DLD1 (cell line): Measurements from ENCODE around the gene CDH6.

Source experiments
- in situ Hi-C: cut with HindIII; loops from 2 replicates; pipeline ENCODE4 v1.10.0; 2017; ENCODE audit warnings: low sequenced_read_pairs

Gene CDH6

DNA sequence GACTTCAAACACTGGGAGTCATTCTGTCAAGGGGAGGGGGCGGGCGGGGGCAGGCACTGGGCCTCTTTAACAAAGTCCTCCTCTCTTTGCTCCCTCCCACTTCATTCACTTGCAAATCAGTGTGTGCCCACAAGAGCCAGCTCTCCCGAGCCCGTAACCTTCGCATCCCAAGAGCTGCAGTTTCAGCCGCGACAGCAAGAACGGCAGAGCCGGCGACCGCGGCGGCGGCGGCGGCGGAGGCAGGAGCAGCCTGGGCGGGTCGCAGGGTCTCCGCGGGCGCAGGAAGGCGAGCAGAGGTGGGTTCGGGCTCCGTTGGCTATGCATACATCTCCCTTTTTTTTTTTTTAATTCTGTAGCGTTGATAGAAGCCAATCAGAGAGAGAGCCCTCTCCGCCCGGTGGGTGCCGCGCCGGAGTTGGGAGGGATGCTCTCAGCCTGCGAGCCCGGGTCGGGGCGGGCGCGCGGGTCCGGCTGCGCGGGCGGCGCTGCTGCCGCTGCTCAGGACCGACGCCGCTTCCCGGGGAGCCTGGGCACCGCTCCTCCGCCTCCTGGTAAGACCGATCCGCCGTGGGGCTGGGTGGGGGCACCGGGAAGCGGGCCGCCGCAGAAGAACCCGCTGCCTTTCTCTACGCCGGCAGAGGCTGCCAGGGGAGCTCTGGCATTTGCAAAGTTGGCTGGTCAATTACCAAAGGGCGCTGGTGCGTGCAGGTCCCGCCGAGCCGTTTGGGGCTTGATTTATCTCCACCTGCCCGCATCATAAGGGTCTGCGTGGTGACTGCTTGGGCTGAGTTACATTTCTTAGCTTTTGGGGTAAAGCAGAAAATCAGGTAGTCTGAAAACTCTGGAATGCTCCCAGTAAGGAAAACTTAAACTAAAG, at the start of gene CDH6:
Gene CDH6, plus strand, starts transcription at position 96 of the 877 bp plus-strand sequence. CDS start 73,788 bp downstream, outside the sequence.
- in situ Hi-C loops = no loop called here

DNA sequence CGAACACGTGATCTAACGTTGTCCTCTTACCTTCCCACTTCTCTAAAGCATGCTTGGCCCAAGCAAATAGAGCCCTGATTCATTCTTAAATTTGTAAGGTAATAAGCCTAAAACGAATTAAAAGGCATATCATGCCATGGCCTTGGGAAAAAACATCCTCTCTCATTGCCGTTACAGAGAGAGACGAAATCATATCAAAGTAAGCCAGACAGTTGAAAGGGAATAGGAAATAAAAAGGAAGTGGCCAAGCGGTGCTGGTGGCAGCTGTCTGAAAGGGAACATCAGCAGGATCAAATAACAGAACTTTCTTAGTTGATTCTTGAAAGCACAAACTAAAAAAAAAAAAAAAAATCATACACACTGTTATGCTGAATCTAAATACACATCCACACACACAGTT, 49.1 kb upstream of the CDH6 start:
- in situ Hi-C loops = no loop called here

DNA sequence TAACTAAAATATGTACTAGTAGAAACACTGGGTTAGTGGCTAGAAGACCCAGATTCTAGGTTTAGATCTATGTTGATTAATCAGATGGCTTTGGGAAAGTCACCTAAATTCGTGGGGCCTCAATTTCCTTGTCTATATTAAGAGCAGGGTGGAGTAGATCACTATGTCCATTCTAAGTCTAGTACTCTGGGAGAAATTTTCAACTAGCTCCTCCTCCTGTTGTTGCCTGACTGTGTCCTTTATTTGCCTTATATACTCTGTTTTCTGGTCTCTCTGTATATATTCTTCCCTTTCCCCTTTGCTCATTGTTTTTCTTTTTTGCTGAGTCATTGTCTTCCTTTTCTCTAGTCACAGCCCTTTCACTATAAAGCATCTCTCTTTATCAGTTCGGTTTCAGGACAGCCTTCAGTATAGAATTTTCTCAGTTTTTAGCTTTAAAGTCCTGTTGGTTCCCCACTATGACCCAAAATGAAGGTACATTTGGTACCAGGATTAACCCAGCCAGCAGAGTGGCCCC, 44.5 kb upstream of the CDH6 start:
- in situ Hi-C loops = no loop called here

DNA sequence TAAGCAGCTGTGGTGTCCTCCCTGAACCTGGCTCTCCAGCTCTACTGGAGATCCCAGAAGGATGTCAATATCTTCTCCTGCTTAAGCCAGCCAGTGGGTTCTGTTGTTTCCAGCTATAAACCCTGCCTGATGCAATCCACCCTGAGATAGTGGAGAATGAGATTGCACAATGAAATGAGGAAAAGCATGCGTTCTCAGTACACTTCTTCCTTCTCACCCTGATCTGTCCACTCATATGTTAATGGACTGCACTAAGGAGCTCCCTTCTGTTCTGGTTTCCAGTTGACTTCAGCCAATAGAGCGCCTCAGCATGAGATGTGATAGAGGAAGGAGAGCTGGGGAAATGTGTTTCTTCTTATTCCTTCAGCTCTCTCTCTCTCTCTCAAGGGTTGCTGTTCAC, 40.0 kb upstream of the CDH6 start:
- in situ Hi-C loops = no loop called here

DNA sequence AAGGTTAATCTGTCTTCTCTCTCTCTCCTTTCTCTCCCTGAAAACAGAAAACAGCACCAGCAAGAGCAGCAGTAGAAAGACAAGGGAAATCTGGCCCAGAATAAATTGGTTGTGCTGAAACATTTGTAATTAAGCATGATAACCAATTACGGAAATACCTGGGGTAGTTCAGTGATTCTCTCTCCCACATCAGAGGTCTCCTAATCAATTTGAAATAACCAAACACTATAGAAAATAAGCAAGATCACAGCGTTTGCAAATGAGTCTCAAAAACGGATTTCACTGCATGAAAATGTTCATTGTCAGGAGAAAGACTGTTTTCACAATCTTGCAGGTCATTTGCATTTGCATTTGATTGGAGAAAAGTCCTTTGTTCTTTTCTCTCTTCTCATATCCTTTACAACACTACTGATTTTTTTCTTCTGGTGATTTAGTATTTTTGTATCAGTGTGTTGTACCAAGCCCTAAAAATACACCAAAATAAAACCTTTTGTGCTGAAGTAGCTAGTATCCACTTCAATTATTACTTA, 36.8 kb upstream of the CDH6 start:
- in situ Hi-C loops = no loop called here

DNA sequence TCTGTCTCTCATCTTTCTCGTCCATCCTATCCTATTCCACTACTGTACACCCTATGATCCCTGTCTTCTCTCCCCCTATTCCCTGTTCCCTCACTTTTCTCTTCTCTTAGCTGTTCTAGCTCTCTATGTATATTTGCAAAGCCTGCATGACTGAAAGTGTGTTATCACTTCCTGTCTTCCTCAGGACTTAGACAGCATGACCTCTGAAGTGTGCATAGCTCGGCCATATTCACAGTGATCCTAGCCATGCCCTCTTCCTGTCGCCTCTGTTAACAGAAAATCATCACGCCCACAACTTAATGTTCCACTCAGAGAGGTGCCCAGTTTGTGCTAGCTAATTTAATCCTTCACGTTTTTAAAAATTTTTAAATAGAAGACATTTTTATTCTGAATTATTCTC, 35.8 kb upstream of the CDH6 start:
- in situ Hi-C loops = no loop called here

DNA sequence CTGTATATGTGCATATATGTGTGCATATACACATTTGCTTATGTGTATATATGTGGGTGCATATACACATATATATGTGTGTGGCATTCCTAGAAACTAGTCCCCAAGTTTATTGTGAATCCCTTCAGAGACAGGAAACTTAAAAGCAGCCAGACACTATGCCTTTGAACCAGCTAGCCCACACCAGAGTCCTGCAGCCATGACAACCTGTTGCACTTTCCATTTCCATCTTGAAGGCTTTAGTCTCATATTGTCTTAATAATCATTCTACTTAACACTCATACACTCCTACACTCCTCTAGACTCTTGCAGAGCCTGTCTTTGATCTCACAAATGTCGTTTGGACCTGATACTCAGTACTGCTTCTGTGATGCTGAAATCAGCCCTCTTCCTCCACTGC, 34.8 kb upstream of the CDH6 start:
- in situ Hi-C loops = no loop called here

DNA sequence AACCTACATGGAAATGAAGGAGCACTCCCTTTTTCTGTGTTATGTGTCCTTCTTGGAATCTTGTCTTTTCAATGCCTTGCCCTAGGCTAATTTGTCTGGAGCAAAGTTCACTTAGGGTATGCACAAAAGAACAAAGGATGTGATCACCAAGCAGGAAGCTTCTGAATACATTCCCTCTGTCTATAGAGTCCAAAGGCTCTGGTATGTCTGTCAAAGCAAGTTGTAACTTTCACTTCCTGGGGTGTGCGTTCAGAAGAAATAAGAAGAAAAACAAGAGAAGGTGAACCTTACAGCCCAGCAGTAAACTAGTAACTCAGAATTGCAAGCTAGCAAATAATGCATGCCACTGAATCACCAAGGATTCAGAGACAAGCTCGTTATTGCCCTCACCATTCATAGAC, 31.7 kb upstream of the CDH6 start:
- in situ Hi-C loops = no loop called here

DNA sequence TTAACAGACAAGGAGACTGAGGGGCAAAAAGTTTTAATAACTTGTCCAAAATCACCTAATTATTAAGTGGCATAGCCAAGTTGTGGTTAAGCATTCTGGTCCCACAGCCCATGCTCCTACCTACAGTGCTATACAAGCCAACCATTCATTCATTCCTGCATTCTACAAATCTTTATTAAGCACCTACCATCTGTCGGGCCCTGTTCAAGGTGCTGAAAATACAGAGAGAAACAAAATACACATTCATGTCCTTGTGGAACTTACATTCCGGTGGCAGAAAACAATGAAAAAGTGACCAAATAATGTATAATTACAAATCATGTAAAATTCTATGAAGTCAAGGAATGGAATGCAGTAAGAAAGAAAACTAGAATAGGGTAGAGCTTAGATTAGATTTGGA, 27.8 kb upstream of the CDH6 start:
- in situ Hi-C loops = no loop called here

DNA sequence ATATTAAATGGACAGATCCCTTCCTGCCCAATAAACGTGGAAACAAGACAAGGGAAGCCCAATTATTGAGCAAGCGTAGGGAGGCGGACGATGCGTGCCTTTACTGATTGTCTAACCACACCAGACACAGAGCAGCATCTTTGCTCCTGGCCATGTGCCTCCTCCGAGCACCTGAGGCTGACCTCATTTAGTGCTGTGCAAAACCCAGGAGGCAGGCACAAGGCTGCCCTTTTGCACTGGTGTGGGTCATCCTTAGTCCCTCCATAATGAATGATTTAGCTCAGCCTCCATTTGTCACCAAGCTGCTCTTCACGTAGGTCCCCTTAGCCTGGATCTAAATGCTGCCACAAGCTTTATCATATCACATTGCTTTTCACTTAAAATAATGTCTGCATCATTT, 24.1 kb upstream of the CDH6 start:
- in situ Hi-C loops = no loop called here

DNA sequence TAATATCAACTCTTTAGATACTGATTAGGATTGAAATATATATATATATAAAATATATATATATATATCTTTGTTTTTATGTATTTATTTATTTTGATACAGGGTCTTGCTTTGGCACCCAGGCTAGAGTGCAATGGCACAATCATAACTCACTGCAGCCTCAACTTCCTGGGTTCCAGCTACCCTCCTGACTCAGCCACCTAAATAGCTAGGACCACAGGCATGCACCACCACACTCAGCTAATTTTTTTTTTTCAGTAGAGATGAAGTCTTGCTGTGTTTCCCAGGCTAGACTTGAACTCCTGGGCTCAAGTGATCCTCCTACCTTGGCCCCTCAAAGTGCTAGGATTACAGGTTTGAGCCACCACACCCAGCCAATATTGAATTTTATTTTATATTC, 20.6 kb upstream of the CDH6 start:
- in situ Hi-C loops = no loop called here

DNA sequence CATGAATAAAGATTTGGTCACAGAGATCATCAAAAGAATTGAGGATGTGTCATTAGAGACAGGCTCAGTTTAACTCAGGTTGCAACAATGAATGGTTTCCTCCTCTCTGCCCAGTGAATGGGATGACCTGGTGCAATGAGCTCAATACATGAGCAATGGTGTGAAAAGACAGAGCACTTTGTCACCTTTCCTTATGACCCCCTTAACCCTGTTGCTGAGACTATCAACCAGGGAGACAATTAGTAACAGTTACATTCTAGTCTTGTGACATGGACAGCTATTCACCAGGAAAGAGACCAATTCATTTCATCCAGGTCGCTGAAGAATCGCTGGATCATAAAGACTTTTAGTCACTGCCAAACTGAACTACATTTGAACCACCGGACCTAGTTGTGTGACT, 19.9 kb upstream of the CDH6 start:
- in situ Hi-C loops = no loop called here

DNA sequence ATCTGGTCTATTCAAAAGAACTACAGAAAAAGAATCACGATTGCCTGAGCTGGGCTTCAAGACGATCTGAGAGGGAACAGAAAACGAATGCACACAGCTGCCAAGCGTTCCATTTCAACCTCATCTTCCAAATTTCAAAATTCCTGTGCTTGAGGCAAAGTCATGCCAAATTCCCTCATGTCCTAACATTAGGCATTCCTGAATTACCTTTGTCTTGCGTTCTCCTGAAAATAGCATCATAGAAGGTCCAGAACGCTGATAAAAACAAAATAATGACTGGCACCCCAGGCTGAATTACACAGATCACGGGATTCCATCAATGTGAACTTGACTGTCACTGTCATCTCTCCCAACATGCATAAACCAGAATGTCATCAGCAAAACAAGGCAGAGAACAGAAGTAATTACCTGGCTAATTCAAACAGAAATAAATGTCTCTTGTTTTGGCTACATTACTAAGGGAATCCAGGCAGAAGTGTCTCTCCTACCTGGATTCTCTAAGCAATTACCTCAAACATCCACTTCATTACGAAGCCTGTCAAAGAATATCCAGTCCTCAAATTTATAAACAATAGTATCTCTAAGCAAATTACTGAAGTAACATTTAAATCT, 12.0 kb upstream of the CDH6 start:
- in situ Hi-C loops = no loop called here

DNA sequence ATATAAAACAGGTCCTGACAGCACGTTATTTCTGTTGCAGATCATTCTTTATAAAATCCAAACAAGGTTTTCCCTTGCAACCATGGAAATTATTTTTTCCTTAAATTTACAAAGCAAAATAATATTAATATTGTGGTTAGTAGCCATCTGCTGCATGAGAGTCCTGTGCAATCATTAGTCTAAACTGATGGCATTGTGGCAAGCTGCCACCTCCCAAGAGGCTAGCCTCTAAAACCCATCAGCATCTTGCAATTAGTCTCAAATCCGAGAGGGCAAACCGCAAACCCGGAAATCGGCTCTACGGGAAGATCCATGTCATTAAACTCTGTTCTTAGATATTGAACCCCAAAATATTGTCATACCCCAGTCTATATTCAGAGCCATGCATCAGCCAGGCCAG, 11.3 kb upstream of the CDH6 start:
- in situ Hi-C loops = no loop called here

DNA sequence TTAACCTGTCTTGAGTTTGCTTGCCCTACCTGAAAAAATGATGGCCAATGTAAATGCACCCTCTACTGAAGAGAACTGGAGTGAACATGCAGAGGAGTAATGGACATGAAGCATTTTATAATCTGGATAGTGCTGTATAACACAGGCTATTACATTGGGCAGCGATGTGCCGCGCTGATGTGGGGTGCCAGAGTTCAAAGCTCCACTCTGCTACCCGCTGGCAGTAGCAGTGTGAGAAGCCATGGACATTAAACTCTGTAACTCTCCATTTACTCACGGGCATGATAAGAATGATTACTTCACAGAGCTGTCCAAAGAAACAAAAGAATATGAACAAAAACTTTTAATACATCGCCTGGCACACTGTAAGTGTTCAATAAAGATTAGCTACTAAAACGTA, 7.5 kb upstream of the CDH6 start:
- in situ Hi-C loops = no loop called here

DNA sequence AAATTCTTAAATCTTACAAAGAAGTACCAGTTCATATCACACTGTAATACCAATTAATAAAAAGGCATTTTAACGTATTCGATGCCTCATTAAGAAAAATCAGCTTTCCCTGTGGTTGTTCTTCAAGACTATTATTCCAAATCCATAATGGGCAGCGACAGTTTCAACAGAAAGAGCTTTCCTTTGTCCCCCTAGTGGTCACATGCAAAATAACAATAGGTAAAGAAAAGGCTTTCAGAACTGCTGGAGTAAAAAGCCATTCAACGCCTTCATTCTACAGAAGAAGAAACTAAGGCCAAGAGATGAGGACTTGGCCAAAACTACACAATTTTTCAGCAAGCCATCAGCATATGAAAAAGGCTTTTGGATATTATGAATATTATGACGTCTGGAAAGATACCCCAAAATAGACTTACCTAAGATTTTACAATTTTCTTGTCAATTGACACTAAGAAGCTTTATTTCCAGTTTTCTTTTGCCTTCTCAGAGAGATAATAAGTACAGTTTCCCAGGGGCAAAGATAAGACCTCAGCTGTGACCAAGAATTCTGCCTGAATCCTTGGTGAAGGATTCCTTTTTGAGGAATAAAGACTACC, 6.7 kb upstream of the CDH6 start:
- in situ Hi-C loops = no loop called here

DNA sequence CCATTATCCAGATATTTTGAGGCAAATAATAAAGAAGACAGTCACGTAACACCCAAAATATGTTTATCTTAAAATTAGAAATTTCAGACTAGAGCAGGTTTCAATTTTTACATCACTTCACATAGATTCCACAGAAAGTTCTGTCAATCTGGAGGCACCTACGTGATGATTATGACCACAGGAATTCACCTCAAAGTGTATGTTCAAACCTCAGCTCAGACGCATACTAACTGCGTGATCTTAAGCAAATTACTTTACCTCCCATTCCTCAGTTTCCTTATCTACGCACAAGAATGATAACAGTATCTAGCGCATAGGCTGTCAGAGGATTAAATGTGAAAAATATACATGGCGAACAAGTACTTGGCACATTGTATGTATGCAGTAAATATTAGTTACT, 5.9 kb upstream of the CDH6 start:
- in situ Hi-C loops = no loop called here

DNA sequence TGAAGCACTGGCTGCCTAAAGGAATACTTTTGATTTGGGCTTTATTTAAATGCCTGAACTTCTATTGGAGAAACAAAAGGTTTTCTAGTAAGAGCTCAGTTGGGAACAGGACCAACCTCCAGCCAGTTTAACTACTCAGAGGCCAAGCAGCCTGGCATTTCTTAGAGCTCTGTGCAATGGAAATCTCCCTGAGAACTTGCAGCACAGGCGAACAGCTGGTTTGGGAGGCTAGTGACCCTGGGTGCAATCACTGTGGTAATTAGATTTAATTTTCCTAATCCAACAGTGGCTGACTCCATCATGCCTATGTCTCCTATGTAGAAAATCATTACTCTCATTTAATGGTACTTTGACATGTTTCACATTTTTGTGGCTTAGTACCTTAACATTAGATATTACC, 1.0 kb upstream of the CDH6 start:
- in situ Hi-C loops = no loop called here

DNA sequence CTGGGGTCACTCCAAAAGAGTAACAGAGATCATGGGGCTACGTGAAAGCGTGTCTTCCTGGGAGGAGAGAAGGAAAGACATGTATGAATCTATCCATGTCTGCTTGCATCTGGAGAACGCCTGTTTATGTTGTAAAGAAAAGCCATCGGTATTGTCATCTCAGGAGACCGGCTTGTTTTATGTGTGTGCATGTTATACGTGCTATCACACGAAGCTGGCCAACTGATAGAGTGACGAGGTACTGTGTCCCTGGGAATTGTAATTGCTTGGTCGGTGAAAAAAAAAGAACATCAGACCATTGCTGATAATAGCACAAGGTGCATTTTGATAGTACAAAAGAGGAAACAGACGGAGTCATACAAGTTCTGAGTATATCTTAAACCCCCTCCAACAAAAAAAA, 370 bp upstream of the CDH6 start:
- in situ Hi-C loops = no loop called here

DNA sequence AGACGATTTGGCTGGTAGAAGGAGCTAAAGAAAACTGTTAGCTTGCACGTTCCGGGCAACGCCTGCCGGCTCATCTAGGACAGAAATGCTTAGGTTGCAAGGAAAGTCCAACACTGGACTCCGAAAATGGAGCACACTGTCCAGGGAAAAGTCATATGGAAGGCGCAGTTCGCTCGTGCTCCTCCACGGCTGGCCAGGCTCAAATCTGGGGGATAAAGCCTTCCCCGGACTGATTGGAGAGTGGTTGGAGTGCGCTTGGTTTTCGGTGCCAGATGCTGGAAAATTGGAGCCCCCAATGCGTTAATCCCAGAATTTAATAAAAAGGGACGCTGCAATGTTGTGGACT, 955 bp downstream of the CDH6 start:
- in situ Hi-C loops = no loop called here

DNA sequence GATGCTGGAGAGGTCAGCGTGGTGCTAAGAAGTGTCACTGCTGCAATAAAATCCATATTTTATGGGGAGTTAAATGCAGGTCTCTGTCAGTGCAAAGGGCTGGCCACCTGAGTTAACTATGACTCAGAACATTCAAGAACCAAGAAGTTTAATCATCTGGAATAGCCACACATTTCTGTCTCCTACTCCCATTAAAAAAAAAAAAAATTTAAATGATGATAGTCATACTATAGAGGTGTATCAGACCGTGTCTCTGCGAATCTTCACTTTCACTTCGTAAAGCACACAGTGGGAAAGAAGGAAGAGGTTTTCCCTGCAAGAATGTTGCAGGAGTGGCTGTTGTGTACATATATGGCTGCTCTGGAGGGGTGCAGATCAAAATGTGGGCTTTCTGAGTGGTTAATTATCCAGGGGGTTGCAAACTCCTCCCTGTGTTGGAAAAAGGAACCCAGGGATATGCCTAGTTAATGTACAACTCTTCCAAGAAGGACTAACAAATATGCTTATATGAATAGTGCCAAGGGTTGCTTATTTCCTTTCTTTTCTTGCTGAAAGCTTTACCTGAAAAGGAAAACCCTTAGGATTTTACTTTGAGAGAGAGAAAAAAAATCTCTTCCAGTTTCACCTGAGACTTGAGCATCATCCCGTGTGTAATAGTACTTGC, 1.5 kb downstream of the CDH6 start:
- in situ Hi-C loops = no loop called here
